Uterus (tissue), 2 donors: Measurements from ENCODE around the gene RPS17.
"Not testable (repeated sequence)": the region's sequence is repeated elsewhere in the genome, so short reads cannot be mapped to it uniquely, and the experiment has no call there.

Experiments used
- POLR2A ChIP-seq, 2 donors: fragments of 450-650 bp; IDR thresholded peaks; one replicate each; pipeline ENCODE4 v1.6.1; 2016; ENCODE audit warnings: antibody characterized with exemption in 2 of 2, mild to moderate bottlenecking in 1 of 2, moderate library complexity in 1 of 2
- TF ChIP-seq, protein P1 (sequence below), 4 experiments: fragments of 200-600 bp in 2 of 4; fragments of 450-650 bp in 2 of 4; sonication (generic) in 2 of 4; IDR thresholded peaks; one replicate each; pipeline ENCODE4 v1.5.1; 2016 to 2019; ENCODE audit warnings: antibody characterized with exemption in 4 of 4, mild to moderate bottlenecking in 2 of 4, moderate library complexity in 1 of 4

DNA sequence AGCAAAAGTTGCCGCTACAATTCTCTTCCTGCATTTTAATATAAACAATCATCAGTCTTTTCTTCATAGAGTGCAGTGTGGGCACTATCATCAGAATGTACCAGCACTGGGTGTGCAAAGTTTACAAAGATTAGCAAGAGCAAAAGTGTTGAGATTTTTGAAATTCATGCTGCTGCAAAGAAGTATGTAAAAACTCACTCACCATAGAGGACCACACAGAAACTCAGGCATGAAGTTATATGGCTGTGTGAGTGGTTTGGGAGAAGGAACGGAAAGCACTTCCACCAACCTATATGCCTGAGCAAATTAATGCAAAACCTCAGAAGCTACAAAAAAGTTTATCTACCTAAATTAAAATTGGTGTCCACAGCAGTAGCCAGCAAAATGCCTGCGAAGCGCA, 32.6 kb downstream of the RPS17 start:
- TF ChIP-seq, protein P1, sequence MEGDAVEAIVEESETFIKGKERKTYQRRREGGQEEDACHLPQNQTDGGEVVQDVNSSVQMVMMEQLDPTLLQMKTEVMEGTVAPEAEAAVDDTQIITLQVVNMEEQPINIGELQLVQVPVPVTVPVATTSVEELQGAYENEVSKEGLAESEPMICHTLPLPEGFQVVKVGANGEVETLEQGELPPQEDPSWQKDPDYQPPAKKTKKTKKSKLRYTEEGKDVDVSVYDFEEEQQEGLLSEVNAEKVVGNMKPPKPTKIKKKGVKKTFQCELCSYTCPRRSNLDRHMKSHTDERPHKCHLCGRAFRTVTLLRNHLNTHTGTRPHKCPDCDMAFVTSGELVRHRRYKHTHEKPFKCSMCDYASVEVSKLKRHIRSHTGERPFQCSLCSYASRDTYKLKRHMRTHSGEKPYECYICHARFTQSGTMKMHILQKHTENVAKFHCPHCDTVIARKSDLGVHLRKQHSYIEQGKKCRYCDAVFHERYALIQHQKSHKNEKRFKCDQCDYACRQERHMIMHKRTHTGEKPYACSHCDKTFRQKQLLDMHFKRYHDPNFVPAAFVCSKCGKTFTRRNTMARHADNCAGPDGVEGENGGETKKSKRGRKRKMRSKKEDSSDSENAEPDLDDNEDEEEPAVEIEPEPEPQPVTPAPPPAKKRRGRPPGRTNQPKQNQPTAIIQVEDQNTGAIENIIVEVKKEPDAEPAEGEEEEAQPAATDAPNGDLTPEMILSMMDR (IDR thresholded peaks at IDR 0.05), result not testable (repeated sequence)
- TF ChIP-seq POLR2A (IDR thresholded peaks at IDR 0.05), result not testable (repeated sequence)
